Ishikawa (cell line): ENCODE results near the gene SDK2.

ENCODE experiments used
- CEBPB ChIP-seq: IDR thresholded peaks from 2 replicates; pipeline ENCODE4 v1.6.1; 2012
- CREB1 ChIP-seq: IDR thresholded peaks from 2 replicates; pipeline ENCODE4 v1.6.1; 2012; ENCODE audit warnings: low read depth
- EGR1 ChIP-seq: IDR thresholded peaks from 2 replicates; pipeline ENCODE4 v1.6.1; 2012
- EP300 ChIP-seq: IDR thresholded peaks from 2 replicates; pipeline ENCODE4 v1.6.1; 2012; ENCODE audit warnings: borderline replicate concordance
- FOXM1 ChIP-seq: IDR thresholded peaks from 2 replicates; pipeline ENCODE4 v1.6.1; 2012; ENCODE audit warnings: low read depth, borderline replicate concordance
- NFIC ChIP-seq: IDR thresholded peaks from 2 replicates; pipeline ENCODE4 v1.6.1; 2012
- RAD21 ChIP-seq: IDR thresholded peaks from 2 replicates; pipeline ENCODE4 v1.6.1; 2012; ENCODE audit warnings: low read depth
- TAF1 ChIP-seq: IDR thresholded peaks from 2 replicates; pipeline ENCODE4 v1.6.1; 2012; ENCODE audit warnings: low read depth, mild to moderate bottlenecking
- TCF12 ChIP-seq: IDR thresholded peaks from 2 replicates; pipeline ENCODE4 v1.6.1; 2012; ENCODE audit warnings: low read depth
- TEAD4 ChIP-seq: IDR thresholded peaks from 2 replicates; pipeline ENCODE4 v1.6.1; 2012
- YY1 ChIP-seq: IDR thresholded peaks from 2 replicates; pipeline ENCODE4 v1.6.1; 2012; ENCODE audit warnings: low read depth
- ZBTB7A ChIP-seq: IDR thresholded peaks from 2 replicates; pipeline ENCODE4 v1.6.1; 2012; ENCODE audit warnings: low read depth
- TF ChIP-seq, protein P1 (sequence below): IDR thresholded peaks from 2 replicates; pipeline ENCODE4 v1.6.1; 2012; ENCODE audit warnings: low read depth, mild to moderate bottlenecking
- TF ChIP-seq, protein P2 (sequence below): IDR thresholded peaks from 2 replicates; pipeline ENCODE4 v1.6.1; 2012
- TF ChIP-seq, protein P3 (sequence below): IDR thresholded peaks from 2 replicates; pipeline ENCODE4 v1.6.1; 2012

Gene SDK2

DNA sequence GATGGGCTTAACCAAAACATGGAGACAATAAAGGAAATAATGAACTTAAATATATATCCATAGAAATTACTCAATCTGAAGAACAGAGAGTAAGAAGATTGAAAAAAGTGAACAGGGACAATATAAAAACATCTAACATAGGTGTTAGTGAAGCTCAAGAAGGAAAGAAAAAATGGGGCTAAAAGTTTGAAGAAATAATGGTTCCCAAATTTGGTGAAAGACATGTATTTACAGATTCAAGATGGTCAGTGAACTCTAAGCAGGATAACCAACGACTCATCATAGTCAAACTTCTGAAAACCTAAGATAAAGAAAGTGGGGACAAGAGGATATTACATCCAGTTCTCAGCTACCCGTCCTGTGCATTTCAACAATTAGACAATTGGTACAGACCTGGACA lies 22.6 kb downstream of the SDK2 start:
- TF ChIP-seq CREB1: no peak
- no peak for TF ChIP-seq NFIC
- no peak for TF ChIP-seq EGR1
- TF ChIP-seq, protein P1, sequence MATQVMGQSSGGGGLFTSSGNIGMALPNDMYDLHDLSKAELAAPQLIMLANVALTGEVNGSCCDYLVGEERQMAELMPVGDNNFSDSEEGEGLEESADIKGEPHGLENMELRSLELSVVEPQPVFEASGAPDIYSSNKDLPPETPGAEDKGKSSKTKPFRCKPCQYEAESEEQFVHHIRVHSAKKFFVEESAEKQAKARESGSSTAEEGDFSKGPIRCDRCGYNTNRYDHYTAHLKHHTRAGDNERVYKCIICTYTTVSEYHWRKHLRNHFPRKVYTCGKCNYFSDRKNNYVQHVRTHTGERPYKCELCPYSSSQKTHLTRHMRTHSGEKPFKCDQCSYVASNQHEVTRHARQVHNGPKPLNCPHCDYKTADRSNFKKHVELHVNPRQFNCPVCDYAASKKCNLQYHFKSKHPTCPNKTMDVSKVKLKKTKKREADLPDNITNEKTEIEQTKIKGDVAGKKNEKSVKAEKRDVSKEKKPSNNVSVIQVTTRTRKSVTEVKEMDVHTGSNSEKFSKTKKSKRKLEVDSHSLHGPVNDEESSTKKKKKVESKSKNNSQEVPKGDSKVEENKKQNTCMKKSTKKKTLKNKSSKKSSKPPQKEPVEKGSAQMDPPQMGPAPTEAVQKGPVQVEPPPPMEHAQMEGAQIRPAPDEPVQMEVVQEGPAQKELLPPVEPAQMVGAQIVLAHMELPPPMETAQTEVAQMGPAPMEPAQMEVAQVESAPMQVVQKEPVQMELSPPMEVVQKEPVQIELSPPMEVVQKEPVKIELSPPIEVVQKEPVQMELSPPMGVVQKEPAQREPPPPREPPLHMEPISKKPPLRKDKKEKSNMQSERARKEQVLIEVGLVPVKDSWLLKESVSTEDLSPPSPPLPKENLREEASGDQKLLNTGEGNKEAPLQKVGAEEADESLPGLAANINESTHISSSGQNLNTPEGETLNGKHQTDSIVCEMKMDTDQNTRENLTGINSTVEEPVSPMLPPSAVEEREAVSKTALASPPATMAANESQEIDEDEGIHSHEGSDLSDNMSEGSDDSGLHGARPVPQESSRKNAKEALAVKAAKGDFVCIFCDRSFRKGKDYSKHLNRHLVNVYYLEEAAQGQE: no peak
- no peak for TF ChIP-seq TEAD4
- TF ChIP-seq, protein P2, sequence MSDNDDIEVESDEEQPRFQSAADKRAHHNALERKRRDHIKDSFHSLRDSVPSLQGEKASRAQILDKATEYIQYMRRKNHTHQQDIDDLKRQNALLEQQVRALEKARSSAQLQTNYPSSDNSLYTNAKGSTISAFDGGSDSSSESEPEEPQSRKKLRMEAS: no peak
- no peak for TF ChIP-seq TAF1

DNA sequence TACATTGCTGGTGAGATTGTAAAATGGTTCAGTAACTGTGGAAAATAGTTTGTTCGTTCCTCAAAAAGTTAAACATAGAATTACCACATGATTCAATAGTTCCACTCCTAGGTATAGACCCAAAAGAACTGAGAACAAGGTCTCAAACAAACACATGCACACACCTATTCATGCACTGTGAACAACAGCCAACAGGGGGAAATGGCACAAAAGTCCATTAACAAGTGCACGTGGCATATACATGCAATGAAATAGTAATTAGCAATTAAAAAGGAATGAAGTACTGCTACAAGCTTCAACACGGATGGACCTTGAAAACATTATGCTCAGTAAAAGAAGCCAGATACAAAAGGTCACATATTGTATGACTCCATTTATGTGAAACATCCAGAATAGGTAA lies 23.8 kb downstream of the SDK2 start:
- TF ChIP-seq, protein P1: no peak
- TF ChIP-seq EP300 (no peak), TAF1 (no peak), NFIC (no peak), TCF12 (no peak), TEAD4 (no peak), RAD21 (no peak), CREB1 (no peak), ZBTB7A (no peak), FOXM1 (no peak), YY1 (no peak)
- TF ChIP-seq, protein P3, sequence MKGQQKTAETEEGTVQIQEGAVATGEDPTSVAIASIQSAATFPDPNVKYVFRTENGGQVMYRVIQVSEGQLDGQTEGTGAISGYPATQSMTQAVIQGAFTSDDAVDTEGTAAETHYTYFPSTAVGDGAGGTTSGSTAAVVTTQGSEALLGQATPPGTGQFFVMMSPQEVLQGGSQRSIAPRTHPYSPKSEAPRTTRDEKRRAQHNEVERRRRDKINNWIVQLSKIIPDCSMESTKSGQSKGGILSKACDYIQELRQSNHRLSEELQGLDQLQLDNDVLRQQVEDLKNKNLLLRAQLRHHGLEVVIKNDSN: no peak
- TF ChIP-seq, protein P2: no peak

DNA sequence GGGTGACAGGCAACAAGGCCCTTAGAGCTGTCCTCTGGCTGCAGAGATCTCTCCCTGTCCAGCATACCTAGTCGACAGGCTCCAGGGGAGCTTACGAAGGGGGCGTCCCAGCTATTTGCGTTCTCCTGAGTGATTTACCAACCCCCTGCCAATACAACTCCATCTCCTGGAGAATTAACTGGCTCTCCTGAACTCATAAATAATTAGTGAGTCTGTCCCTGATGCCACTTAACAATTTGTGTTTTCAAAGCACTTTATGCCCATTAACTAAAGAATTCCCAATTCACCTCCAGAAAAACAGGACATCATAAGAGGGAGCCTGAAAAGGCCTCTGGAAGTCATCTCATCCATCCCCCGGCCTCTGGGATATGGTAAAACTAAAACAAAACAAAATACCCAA lies 26.7 kb downstream of the SDK2 start:
- TF ChIP-seq TCF12 (no peak), NFIC (no peak), EGR1 (no peak), CEBPB (no peak), YY1 (no peak)
- TF ChIP-seq, protein P1: no peak

DNA sequence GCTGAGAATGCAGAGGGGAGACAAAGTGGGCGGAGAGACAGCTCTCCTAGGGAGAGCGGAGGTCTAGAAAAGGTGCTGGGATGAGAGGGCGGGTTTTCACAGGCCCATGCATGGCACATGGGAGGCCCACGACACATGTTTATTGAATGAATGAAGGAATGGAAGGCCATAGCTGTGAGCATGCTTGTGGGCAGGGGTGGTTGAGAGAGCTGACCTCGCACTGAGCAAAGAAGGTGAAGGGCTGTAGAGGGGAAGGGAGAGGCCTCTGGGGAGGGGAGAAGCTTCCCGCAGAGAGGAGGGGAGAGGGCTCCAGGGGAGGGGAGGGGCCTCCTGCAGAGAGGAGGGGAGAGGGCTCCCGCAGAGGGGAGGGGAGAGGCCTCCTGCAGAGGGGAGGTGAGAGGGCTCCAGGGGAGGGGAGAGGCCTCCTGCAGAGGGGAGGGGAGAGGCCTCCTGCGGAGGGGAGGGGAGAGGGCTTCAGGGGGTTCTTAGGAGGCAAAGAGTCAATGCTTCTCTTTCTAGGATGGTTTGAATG lies 27.3 kb downstream of the SDK2 start:
- TF ChIP-seq RAD21 (no peak), YY1 (no peak), EGR1 (no peak), TAF1 (no peak), TEAD4 (no peak), CEBPB (no peak)
- TF ChIP-seq, protein P2: no peak
- TF ChIP-seq, protein P3: no peak
- TF ChIP-seq, protein P1: no peak
